ENCODE data around the gene ATP2B1.

- TF ChIP-seq TCF7L2 (IDR thresholded peaks at IDR 0.05; ENCODE audit: borderline replicate concordance, low read depth, low read length) (no peak), ZNF155 (tag by site-specific recombination; IDR thresholded peaks at IDR 0.05) (no peak), OSR2 (tag by site-specific recombination; IDR thresholded peaks at IDR 0.05) (no peak), ZNF785 (tag by site-specific recombination; IDR thresholded peaks at IDR 0.05) (no peak), ZNF626 (tag by site-specific recombination; IDR thresholded peaks at IDR 0.05) (no peak), ZFP41 (tag by site-specific recombination; IDR thresholded peaks at IDR 0.05; ENCODE audit: borderline replicate concordance) (no peak)
These were observed 43.1 kb downstream of the ATP2B1 start for GRCh38 chr12:89665556-89665955.

Measured in HEK293 (cell line).